DMS 273 (cell line): Measurements from ENCODE around the gene C1orf159.
A peak's percentile ranks its signal among the peaks of the same experiment; 100 is the strongest.
"Not testable (repeated sequence)": the region's sequence is repeated elsewhere in the genome, so short reads cannot be mapped to it uniquely, and the experiment has no call there.

Experiments
- DNase-seq: peaks from one replicate; lab custom pipeline; 2025; ENCODE audit not compliant: unreplicated experiment; lab: John Stamatoyannopoulos, UW

C1orf159 gene

DNA sequence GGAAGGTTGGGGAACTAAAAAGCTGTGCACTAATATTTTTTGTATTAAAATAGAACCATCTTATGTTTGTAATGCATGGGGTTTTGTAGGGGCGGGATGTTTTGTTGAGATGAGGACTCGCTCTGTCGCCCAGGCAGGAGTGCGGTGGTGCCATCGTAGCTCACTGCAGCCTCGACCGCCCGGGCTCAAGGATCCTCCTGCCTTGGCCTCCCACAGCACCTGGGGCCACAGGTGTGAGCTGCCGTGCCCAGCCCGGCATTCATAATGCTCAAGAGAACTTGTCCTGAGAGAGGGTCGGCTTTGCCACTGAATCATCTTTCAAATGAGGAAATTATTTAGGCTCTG is 3.0 kb upstream of the C1orf159 start:
- no peak for DNase-seq

DNA sequence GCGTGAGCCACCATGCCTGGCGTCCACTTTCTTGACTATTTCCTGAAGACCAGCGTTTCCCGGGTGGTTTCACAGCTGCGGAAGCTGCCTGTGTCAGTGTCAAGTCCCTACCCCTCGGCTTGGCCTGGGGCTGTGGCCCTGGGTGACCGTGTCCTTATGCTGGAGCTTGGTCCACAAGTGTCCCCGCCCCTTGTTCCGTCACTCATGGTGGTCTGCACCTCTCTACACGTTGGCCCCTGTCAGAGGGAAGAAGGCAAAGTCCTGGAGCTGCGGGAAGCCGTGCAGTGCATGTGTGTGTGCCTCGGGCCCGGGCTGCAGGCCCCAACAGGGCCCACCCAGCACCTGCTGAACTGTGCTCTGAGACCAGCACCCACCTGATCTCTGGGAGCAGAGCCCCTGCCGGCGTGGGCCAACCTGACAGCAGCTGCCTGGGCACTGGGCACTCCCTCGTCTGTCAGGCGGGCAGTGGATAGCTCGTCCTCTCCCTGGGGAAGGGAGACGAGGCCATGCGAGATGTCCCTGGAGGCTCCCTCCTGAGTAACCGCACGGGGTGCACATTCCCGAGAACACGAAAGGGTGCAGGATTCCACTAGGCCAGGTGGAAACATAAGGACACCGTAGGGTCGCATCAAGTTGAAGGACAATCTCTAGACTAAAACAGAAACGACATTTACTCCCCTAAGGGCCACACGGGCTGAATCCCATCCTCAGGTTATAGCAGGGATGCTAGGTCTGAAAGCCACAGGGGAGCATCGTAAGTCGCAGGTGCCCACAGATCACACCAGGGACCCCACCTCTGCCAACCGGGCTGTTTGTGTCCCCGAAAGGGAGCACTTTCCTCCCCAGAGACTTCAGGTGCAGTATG is 2.4 kb upstream of the C1orf159 start:
- no peak for DNase-seq

DNA sequence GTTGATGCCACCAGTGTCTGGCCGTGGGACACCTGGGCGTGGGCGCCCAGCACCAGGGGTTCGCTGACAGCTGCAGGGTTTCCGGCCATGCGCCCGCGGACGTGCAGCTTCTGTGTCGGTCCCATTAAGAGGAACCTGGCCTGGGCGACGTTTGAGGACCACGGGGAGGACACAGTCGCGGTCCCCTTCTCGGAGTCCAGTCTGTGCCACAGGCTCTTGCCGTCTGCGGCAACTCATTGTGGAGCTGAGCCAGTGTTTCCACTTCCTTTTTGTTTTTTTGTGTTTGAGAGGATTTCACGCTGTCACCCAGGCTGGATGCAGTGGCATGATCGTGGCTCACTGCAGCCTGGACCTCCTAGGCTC is 1.6 kb upstream of the C1orf159 start:
- DNase-seq: no peak

DNA sequence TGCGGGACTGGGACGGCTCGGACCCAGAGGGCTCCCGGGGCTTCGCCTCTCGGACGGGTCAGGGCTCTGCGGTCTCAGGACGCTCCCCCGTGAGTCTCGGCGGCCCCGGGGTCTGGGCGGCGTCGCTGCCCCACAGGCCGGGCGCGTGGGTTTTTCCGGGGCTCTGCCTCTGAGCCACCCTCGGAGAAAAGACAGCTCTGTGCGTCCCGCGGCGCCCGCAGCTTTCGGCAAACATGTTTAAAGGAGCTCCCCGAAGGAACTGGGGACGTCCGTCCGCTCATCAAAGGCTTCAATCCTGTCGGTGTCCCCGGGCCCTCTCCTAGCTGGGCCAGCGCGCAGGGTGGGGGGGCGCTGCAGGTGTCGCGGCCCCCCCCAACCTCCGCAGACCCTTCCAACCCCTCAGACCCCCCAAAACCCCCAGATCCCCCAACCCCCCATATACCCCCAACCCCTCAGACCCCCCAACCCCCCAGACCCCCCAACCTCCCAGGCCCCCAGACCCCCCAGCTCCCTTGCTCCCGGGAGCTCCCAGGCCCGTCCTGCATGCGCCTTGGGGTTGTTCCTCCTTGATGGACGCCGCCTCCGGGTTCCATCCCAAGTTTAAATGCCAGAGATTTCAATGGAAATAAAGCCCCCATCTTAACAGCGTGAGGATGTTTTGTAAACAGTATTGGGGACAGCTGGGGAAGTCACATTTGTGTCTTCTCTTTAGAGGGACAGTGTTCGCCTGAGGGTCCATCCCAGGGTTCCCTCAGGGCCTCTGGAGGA is 996 bp upstream of the C1orf159 start:
- peak; percentile 59 for DNase-seq

DNA sequence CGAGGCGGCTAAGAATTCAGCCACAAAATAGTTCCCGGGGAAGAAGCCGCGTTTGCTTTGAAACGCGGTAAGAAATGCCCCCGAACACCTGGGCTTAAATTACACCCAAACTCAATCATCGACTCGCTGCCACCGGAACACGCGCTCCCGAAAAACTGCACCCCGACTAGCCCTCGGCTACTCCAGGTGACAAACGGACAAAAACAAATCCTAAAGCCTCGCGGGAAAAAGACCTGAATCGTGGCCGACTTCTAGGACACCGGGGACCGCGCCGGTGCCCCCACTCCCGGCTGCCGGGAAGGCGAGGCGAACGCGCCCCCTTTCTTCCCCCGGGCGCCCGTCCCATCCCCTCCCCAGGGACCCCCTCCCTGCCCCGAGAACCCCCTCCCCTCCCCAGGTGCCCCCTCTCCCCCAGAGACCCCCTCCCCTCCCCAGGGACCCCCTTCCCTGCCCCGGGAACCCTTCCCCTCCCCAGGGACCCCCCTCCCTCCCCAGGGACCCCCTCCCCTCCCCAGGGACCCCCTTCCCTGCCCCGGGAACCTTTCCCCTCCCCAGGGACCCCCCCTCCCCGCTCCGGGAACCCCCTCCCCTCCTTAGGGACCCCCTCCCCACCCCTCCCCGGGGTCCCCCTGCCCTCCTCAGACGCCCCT is 628 bp downstream of the C1orf159 start:
- no peak for DNase-seq

DNA sequence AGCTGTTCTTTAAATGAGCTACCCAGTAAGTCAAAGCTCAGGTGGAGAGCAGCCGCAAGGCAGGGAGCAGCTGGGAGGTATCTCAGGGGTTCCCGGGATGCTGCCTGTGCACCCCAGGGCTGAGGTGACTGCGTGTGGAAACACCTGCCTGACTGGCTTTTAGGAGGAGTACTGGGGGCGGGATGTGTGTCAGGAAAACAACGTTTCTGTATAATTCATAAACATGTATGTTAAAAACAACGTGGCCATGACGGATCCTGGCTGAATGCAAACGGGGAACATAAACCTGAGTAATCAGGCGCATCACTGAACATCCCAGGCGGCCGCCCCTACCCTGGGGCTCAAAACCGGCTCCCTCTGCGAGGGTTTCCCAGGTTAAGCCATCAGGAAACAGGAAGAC is 1.5 kb downstream of the C1orf159 start:
- DNase-seq: no peak

DNA sequence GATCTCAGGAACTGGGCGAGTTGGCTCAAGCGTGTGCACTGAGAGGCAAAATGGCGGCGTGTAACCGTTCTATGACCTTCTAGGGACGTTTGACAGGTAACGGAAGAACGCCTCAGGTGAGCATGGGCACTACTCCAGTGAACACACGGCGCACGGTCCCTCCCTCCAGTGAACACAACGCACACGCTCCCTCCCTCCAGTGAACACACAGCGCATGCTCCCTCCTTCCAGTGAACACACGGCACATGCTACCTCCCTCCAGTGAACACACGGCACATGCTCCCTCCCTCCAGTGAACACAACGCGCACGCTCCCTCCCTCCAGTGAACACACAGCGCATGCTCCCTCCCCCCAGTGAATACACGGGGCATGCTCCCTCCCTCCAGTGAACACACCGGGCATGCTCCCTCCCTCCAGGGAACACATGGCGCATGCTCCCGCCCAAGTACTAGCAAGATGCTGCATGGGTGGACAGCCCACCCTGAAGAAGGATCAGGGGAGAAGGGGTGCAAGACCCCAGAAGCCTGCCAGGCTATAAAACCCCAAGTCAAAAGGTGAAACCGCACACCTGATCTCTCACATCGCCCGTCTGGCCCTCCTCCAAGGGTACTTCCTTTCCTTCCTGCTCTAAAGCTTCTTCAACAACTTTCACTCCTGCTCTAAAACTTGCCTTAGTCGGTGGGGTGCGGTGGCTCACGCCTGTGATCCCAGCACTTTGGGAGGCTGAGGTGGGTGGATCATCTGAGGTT is 3.5 kb downstream of the C1orf159 start:
- DNase-seq: no peak

DNA sequence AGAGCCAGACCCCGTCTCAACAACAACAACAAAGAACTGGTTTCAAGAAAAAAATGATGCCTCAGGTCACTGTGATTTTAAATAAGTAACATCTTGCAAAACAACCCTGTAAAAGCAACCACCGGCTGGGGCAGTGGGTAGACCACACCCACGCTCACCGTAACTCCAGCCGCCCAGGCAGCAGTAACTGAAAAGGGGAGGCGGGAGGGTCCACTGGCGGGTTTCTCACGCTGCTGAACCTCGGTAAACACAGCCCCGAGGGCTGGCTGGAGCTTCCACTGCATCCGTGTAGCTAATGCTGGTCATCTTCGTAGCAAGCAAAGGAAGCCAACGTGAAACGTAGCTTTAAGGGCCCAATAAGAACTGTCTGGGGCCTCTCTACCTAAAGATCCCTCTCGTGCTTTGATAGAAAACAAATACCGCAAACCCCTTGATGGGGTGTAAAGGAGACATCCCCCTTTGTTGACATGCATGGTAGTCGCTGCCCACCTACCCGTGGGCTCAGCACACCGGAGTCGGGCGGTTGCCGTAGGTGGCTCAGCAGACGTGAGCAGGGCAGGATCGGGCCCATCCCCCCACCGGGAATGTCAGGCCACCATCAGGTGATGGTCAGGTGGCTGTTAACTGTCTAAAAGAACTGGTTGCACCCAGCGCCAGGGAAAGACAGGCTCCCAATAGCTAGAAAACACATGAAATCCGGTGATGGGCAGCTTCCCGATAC is 4.2 kb downstream of the C1orf159 start:
- no peak for DNase-seq

DNA sequence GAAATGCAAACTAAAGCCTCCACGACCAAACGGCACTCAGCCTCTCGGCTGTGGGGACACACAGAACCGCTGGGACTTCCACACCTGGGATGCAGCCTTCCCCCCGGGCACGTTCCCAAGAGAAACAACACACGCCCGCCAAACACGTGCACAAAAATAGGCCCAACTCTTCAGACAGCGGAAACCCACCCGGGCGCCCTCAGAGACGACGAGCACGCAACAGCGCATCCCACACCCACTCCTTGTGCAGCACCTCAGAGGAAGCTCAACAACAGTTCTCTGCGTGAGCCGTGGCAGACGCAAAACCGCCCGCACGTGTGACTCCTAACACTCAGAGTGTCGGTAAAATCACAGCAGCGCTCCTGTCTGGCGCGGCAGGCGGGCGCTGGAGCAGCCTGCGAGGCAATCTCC is 5.3 kb downstream of the C1orf159 start:
- no peak for DNase-seq

DNA sequence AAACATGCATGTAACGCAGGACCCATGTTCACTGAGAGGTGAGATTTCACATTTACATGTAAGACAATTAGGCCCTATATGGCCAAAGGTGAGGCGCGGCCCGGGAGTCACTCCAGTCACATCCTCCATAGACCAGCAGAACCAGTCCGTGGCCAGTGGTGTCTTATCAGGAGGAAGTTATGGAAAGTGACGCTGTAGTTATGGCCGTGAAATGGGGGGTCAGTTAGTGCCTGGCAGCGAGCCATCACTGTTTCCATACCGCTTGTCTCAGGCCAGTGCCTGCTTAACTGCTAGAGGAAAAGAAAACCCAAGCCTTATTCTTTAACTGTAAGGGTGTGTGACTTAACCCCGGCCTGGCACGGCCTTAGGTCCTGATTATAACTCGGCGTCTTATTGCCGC is 6.1 kb downstream of the C1orf159 start:
- DNase-seq: no peak

DNA sequence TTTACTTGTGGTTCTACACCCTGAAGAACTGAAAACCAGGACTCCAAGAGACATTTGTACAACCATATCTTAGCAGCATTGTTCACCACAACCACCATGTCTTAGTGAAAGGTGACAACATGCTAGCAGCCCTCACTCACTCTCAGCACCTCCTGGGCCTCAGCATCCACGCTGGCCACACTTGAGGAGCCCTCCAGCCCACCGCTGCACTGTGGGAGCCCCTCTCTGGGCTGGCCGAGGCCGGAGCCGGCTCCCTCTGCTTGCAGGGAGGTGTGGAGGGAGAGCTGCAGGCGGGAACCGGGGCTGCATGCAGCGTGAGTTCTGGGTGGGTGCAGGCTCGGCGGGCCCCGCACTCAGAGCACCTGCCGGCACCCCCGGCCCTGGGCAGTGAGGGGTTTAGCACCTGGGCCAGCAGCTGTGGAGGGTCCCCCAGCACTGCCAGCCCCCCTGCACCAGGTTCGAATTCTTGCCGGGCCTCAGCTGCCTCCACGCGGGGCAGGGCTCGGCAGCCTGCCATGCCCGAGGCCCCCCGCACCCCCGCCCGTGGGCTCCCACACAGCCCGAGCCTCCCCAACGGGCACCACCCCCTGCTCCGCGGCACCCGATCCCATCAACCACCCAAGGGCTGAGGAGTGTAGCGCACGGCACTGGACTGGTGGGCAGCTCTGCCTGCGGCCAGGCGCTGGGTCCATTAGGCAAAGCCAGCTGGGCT is 9.2 kb downstream of the C1orf159 start:
- no peak for DNase-seq

DNA sequence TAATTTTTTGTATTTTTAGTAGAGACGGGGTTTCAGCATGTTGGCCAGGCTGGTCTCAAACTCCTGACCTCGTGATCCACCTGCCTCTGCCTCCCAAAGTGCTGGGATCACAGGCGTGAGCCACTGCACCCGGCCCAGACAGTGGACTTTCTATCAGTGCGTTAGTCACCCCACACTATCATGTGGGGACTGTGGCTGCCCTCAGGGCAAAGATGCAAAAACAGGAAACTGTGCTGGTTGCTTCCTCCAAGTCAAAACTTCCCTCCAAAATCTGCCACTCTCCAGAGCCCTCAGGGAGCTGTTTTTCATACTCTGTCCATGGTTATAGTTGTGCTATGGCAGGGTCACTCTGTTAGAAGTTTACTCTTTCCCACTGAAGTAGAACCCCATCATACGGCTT is 11.7 kb downstream of the C1orf159 start:
- not testable (repeated sequence) for DNase-seq

DNA sequence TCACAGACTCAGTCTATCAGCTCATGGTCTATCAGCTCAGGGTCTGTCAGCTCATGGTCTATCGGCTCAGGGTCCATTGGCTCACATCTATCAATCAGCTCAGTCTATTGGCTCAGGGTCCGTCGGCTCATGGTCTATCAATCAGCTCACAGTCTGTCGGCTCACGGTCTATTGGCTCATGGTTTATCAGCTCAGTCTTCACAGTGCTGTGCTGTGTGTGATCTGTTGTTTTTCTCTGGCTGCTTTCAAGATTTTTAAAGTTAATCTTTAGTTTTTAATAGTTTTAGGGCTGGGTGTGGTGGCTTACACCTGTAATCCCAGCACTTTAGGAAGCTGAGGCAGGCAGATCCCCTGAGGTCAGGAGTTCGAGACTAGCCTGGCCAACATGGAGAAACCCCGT is 14.4 kb downstream of the C1orf159 start:
- no peak for DNase-seq

DNA sequence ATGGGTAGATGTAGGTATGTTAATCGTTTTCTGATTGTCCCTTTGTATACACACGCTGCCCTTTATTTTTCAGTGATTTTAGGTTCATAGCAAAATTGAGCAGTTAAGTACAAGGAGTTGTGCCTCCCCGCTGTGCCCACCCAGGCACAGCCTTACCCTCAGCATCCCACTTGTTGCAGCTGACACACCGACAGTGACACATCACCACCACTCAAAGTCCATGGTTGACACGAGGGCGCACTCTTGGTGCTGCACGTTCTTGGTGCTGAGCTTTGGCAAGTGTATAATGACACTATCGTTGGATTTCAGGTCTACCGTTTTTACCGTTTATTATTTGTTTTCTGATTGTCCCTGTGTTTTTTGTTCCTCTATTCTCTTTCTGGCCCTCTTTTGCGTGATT is 15.6 kb downstream of the C1orf159 start:
- no peak for DNase-seq

DNA sequence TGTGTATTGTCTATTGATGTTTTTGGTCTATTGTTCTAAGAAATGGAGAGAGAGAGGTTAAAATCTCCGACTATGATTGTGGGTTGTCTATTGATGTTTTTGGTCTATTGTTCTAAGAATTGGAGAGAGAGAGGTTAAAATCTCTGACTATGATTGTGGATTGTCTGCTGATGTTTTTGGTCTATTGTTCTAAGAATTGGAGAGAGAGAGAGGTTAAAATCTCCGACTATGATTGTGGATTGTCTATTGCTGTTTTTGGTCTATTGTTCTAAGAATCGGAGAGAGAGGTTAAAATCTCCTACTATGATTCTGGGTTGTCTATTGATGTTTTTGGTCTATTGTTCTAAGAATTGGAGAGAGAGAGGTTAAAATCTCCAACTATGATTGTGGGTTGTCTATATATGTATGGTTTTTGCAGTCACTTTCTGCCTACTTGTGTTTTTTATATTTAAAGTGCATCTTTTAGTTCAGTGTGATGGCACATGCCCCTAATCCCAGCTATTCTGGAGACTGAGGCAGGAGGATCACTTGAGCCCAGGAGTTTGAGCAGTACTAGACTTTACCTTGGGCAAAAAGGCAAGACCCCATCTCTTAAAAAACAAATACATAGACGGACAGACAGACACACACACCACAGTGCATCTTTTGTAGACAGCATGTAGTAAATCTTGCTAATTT is 16.2 kb downstream of the C1orf159 start:
- no peak for DNase-seq

DNA sequence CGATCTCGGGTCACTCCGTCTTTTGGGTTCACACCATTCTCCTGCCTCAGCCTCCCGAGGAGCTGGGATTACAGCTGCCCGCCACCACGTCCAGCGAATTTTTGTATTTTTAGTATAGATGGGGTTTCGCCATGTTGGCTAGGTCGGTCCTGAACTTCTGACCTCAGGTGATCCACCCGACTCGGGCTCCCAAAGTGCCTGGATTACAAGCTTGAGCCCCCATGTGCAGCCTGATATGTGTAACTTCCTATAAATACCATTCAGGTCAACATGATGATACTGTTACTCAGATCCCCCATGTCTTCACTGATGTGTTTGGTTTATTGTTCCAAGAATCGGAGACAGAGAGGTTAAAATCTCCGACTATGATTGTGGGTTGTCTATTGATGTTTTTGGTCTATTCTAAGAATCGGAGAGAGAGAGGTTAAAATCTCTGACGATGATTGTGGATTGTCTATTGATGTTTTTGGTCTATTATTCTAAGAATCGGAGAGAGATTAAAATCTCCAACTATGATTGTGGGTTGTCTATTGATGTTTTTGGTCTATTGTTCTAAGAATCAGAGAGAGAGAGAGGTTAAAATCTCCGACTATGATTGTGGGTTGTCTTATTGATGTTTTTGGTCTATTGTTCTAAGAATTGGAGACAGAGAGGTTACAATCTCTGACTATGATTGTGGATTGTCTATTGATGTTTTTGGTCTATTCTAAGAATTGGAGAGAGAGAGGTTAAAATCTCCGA is 17.0 kb downstream of the C1orf159 start:
- no peak for DNase-seq

DNA sequence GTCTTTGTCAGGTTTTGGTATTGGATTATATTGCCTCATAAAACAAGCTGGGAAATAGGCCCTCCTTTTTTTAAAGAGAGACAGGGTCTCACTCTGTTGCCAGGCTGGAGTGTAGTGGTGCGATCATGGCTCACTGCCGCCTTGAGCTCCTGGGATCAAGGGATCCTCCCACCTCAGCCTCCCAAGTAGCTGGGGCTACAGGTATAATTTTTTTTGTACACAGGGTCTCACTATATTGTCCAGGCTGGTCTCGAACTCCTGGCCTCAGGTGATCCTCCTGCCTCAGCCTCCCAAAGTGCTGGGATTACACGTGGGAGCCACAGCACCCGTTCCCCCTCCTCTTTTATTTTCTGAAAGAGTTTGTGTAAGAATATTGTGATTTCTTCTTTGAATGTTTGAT is 19.8 kb downstream of the C1orf159 start:
- DNase-seq: not testable (repeated sequence)

DNA sequence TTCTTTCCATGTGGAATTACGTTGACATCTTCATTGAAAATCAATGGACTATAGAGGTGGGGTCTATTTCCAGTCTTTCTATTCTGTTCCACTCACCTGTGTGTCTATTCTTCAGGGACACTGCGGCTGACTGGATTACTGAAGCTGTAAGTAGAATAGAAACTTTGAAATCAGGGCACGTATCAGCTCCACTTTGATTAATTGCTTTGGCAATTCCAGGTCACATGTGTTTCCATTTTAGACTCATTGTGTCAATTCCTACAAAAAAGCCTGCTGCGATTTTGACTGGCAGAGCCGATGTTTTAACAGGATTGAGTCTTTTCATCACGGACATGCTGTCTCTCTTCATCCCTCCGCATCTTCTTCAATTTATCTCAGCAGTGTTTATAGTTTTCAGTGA is 20.9 kb downstream of the C1orf159 start:
- no peak for DNase-seq

DNA sequence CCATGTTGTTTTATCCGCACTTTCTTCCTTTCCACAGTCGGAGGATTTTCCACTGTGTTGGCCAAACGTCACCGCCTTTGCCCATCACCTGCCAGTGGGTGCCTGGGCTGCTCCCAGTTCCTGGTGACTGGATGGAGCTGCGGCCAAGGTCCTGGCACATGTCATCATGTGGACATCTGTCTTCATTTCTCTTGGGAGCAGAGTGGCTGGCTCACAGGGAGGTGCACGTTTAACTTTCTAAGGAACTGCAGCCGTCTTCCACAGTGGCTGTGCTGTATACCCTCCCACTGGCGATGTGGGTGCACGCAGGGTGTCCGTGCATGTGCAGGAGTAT is 22.3 kb downstream of the C1orf159 start:
- no peak for DNase-seq
